Mucosa of rectum (tissue), 2 donors: ENCODE measurements around the gene EGFLAM.
A peak's percentile ranks its signal among the peaks of the same experiment; 100 is the strongest.

Experiments used
- H3K27ac ChIP-seq, 2 donors: one replicate each; pipeline ENCODE4 v1.7.0; 2013; ENCODE audit warnings: inconsistent platforms in 2 of 2, low read depth in 2 of 2, low read length in 2 of 2
- H3K27me3 ChIP-seq, 2 donors: one replicate each; pipeline ENCODE4 v1.7.0; 2013; ENCODE audit warnings: low read length in 2 of 2; ENCODE audit not compliant: control insufficient read depth in 2 of 2, insufficient read depth in 2 of 2
- H3K36me3 ChIP-seq, 2 donors: one replicate each; pipeline ENCODE4 v1.7.0; 2013; ENCODE audit warnings: low read length in 2 of 2; ENCODE audit not compliant: control insufficient read depth in 2 of 2, insufficient read depth in 2 of 2
- H3K4me1 ChIP-seq, 2 donors: one replicate each; pipeline ENCODE4 v1.7.0; 2013; ENCODE audit warnings: low read length in 2 of 2, mild to moderate bottlenecking in 1 of 2; ENCODE audit not compliant: control insufficient read depth in 2 of 2, insufficient read depth in 2 of 2
- H3K4me3 ChIP-seq, 2 donors: one replicate each; pipeline ENCODE4 v1.7.0; 2013; ENCODE audit warnings: low read length in 2 of 2
- H3K9ac ChIP-seq, 2 donors: one replicate each; pipeline ENCODE4 v1.7.0; 2013; ENCODE audit warnings: low read length in 2 of 2, low read depth in 1 of 2, mild to moderate bottlenecking in 1 of 2
- H3K9me3 ChIP-seq, 2 donors: one replicate each; pipeline ENCODE4 v1.7.0; 2013; ENCODE audit warnings: low read length in 2 of 2; ENCODE audit not compliant: control insufficient read depth in 2 of 2
- donor health status: healthy.
- donor health status: Normal muscosa, but diverticular disease.

The EGFLAM gene

DNA sequence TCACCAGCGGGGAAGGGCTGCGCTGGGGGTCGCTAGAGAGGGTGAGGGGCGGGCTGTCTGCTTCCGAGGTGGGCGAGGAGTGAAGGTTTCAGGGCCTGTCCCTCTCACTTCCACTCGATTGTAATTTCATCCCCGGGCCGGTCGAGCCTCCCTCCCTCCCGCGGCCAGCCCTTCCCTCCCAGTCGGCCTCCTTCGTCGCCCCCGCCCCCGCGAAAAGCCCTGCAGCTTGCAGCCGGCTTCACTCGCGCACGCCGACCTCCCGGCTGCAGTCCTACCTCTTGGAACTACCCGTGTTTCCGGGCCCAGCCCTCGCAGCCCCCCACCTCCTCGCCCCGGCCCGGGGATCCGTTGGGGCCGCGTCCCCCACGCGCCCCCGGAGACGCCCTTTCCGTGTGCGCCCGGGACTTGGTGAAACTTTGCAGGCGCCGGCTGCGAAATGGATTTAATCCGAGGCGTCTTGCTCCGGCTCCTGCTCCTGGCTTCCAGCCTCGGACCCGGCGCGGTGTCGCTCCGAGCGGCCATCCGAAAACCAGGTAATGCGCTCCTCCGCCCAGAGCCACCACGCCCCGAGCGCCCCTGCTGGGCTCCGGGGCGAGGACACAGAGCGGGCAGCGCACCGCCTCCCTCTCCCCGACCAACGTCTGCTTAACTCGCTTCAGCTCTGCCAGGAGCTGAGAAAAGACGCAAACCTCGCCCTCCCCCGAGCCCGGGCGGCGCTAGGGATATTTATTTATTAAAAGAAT, at the start of gene EGFLAM:
EGFLAM (plus strand) TSS at position 241 of the 743 bp plus-strand sequence; CDS start at position 437, 196 bp downstream.
- Histone ChIP-seq H3K27me3 (peaks cover 16 to 17% of the 10 kb centered on the region in 2 donors), H3K4me1 (no peaks in the 10 kb centered on the region), H3K9ac (peak within 1 kb of the TSS in 1 of 2 donors; percentile 33), H3K4me3 (peak within 1 kb of the TSS; percentile 24 to 30), H3K36me3 (no peaks in the 10 kb centered on the region), H3K9me3 (no peaks in the 10 kb centered on the region), H3K27ac (no peak within 1 kb of the TSS)

DNA sequence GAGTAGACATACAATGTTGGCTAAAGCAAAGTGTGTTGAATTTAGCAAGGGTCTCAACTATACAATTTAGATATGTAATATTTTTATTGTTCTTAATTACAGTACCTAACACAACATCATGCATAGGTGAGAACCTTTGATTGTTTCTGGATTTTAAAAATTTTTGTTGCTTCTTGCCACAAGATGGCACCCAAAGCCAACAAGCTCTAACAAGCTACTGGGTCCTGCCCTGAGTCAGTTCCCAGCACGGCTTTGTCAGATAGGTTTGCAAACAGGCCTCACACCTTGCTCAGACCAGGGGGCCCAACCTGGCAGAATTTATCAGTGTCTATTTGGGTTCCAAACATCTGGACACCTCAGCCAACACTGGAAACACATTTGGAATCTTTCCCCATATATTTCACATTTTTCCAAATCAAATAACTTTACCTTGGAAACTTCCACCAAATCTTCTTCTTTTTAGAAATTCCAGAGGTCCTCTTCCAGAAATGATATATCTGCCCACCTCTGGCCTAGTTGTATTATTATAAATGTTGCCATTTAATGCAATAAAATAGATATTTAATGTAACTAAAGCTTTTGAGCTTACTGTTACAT, 49.5 kb upstream of the EGFLAM start:
- no peak overlapping the region for H3K9ac ChIP-seq
- H3K4me1 ChIP-seq: no peaks in the 10 kb centered on the region
- no peaks in the 10 kb centered on the region for H3K9me3 ChIP-seq
- H3K4me3 ChIP-seq: no peak overlapping the region
- H3K27ac ChIP-seq: no peak overlapping the region
- H3K36me3 ChIP-seq: no peaks in the 10 kb centered on the region
- H3K27me3 ChIP-seq: no peaks in the 10 kb centered on the region

DNA sequence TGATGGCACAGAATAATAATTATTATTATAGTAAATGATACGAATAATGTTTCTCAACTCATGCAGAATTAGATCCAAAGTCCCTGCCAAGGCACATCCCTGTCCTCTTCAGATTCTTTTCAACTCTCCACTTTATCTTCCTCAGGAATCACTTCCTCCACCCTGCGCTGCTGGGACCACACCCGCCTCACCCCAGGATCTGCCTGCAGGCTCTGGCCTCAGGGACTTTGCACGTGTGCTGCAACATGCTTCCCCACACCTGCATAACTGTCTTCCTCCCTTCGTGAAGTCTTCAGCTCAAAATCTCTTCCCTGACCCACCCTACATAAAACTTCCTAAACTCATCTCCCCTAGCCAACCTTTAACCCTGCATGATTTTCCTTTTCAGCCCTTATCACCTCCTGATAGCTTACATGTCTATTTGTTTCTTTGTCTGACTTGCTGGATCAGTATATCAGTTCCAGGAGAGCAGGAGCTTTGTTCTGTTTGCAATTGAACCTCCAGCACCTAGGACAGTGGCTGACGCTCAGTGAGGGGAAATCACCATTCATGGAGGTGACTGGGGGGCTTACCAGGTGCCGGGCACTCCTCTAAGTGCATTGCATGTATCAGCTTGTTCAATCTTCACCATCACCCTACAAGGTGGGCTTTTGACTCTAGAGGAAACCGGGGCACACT, 47.5 kb upstream of the EGFLAM start:
- Histone ChIP-seq H3K4me3 (no peak overlapping the region), H3K9me3 (no peaks in the 10 kb centered on the region), H3K27me3 (no peaks in the 10 kb centered on the region), H3K36me3 (no peaks in the 10 kb centered on the region), H3K9ac (no peak overlapping the region), H3K27ac (no peak overlapping the region), H3K4me1 (no peaks in the 10 kb centered on the region)

DNA sequence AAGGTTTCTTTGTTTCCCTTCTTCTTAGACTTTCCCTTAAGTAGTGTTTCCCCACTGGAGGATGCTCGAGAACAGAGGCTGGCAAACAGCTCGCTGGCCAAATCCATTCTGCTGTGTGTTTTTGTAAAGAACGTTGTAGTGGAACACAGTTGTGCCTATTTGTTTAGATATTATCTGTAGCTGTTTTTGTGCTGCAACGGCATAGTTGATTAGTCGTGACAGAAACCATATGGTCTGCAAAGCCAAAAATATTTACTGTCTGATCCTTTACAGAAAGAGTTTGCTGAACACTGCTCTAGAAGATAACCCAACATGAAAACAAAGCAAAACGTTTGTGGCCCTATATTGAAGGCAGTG, 47.0 kb upstream of the EGFLAM start:
- Histone ChIP-seq H3K4me3 (no peak overlapping the region), H3K9me3 (no peaks in the 10 kb centered on the region), H3K36me3 (no peaks in the 10 kb centered on the region), H3K4me1 (no peaks in the 10 kb centered on the region), H3K27ac (no peak overlapping the region), H3K9ac (no peak overlapping the region), H3K27me3 (no peaks in the 10 kb centered on the region)

DNA sequence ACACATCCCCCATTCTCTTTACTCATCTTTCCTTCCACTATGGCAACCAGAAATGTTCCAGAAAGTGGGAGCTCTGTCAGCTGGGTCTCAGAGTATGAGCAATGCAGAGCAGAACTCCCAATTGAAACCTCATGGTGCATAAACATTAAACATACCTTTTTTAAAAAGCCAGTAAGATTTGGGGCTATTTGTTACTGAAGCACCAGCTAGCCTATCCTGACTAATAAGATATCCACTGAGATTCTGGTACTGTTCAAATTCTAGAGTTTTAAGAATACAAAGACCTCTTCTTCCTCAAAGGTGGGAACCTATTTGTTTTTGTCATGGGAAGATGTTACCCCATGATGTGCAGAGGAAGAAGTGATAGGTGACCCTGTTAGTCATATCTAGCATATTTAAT, 46.1 kb upstream of the EGFLAM start:
- Histone ChIP-seq H3K4me1 (no peaks in the 10 kb centered on the region), H3K27ac (no peak overlapping the region), H3K4me3 (no peak overlapping the region), H3K27me3 (no peaks in the 10 kb centered on the region), H3K9ac (no peak overlapping the region), H3K36me3 (no peaks in the 10 kb centered on the region), H3K9me3 (no peaks in the 10 kb centered on the region)

DNA sequence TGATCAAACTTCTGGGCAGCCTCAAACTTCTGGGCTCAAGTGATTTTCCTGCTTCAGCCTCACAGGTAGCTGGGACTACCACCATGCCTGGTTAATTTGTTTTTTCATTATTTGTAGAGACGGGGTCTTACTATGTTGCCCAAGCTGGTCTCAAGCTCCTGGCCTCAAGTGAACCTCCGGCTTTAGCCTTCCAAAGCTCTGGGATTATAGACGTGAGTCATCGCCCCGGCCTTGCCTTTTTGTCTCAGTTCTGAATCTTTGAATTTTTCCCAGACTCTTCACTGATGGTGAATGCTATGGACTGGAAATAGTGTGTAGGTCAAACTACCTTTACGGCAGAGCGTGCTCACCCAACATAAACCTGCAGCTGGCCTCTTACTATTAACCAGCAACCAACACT, 32.3 kb upstream of the EGFLAM start:
- Histone ChIP-seq H3K36me3 (no peaks in the 10 kb centered on the region), H3K9me3 (no peaks in the 10 kb centered on the region), H3K27me3 (no peaks in the 10 kb centered on the region), H3K4me3 (no peak overlapping the region), H3K27ac (no peak overlapping the region), H3K4me1 (no peaks in the 10 kb centered on the region), H3K9ac (no peak overlapping the region)

DNA sequence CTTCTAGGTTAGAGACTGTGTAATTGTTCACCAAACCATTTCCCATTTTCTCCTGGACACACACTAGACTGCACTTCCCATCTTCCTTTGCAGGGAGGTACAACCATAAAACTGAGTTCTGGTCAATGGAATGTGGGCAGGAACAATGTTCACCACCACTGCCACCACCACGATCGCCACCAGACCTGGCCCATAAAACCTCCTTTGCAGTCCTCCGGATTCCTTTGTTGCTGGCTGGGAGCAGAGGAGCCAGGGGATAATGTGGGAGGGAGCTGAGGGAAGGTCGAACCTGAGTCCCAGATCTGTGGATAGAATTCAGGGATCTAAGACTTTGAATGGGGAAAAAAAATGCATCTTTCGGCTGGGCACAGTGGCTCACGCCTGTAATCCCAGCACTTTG, 29.4 kb upstream of the EGFLAM start:
- Histone ChIP-seq H3K4me1 (no peaks in the 10 kb centered on the region), H3K9me3 (no peaks in the 10 kb centered on the region), H3K36me3 (no peaks in the 10 kb centered on the region), H3K27me3 (no peaks in the 10 kb centered on the region), H3K27ac (no peak overlapping the region), H3K9ac (no peak overlapping the region), H3K4me3 (no peak overlapping the region)

DNA sequence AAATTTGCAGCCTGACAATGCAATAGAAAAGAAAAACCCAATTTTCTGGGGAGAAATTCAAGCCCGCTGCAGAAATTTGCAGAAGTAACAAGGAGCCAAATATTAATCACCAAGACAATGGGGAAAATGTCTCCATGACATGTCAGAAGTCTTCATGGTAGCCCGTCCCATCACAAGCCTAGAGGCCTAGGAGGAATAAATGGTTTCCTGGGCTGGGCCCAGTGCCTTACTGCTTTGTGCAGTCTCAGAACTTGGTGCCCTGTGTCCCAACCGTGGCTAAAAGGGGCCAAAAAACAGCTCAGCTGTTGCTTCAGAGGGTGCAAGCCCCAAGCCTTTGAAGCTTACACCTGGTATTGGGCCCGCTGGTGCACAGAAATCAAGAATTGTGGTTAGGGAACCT, 23.6 kb upstream of the EGFLAM start:
- Histone ChIP-seq H3K9ac (no peak overlapping the region), H3K9me3 (no peaks in the 10 kb centered on the region), H3K27ac (no peak overlapping the region), H3K27me3 (peaks cover 0 to 2% of the 10 kb centered on the region in 2 donors), H3K4me1 (no peaks in the 10 kb centered on the region), H3K4me3 (no peak overlapping the region), H3K36me3 (no peaks in the 10 kb centered on the region)

DNA sequence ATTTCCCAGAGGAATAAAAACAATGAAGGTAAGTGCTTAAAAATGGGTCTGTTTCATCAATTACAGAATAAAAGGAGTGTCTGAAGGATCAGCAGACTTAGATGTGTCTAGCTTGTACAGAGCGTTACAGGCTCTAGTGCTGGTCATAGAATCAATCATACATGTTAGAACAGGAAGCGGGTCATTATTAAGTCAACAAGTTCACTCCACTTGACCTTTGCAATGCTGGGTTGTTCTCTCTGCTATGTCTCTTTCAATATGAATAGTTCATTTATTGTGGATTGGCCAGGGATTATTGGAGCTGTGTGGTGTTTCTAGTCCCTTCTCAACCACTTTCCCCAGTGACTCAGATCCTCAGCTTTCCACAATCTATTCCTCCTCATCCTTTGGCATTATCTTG, 20.7 kb upstream of the EGFLAM start:
- no peak overlapping the region for H3K9ac ChIP-seq
- no peaks in the 10 kb centered on the region for H3K4me1 ChIP-seq
- no peaks in the 10 kb centered on the region for H3K36me3 ChIP-seq
- H3K27ac ChIP-seq: no peak overlapping the region
- no peaks in the 10 kb centered on the region for H3K9me3 ChIP-seq
- H3K27me3 ChIP-seq: peaks cover 0 to 2% of the 10 kb centered on the region in 2 donors
- H3K4me3 ChIP-seq: no peak overlapping the region

DNA sequence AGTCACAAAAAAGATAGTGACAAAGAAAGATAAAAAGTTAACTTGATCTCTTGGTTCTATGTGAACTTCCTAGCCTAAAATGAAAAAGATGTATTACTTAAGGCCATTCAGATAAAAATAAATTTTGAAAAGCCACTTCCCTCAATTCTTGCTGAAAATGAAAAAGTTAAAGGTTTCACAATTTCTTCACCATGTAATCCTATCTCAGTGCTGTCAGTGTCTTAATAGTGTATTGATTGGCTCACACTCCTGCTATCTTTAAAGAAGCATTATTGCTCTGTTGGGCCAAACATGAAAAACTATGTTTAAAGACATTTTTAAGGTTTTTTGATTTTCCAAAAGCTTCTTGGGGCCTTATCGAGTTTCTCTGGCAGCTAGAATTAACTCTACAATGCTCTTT, 18.1 kb upstream of the EGFLAM start:
- H3K4me1 ChIP-seq: no peaks in the 10 kb centered on the region
- no peaks in the 10 kb centered on the region for H3K9me3 ChIP-seq
- no peak overlapping the region for H3K9ac ChIP-seq
- H3K4me3 ChIP-seq: no peak overlapping the region
- H3K27me3 ChIP-seq: peaks cover 0 to 2% of the 10 kb centered on the region in 2 donors
- no peak overlapping the region for H3K27ac ChIP-seq
- H3K36me3 ChIP-seq: no peaks in the 10 kb centered on the region
